ENCODE measurements around the gene IZUMO1. TPM values are rescaled to one million over a fixed set of nuclear protein-coding genes. Genes with fewer than 3 reads are reported as not detected.
A peak's percentile ranks its signal among the peaks of the same experiment; 100 is the strongest.

Gene IZUMO1
- total and polyA plus RNA-seq, 2 of the 8 experiments (the other 6 are each of a cell fraction or from before 2014, with no cell fraction given): 0.33 to 1.8 TPM

GRCh38 chr19:48772503-48772953 is 25.8 kb upstream of the IZUMO1 start:
- no peak overlapping the region for H3K4me2 ChIP-seq (ENCODE audit: insufficient read depth in 1 of 2, low read depth in 2 of 2, low read length in 2 of 2)
- no peak overlapping the region for H3K4me3 ChIP-seq (ENCODE audit: extremely low read depth in 1 of 4, insufficient read depth in 2 of 4, low read depth in 3 of 4, low read length in 4 of 4)
- H2AK5ac ChIP-seq (ENCODE audit: low read depth, low read length): no peak overlapping the region
- no peak overlapping the region for H2BK20ac ChIP-seq (ENCODE audit: low read length)
- H3K27ac ChIP-seq (ENCODE audit: low read depth, low read length): no peak overlapping the region
- no peaks in the 10 kb centered on the region for H3K27me3 ChIP-seq (replicated peaks in 1 of 4; ENCODE audit: control insufficient read depth in 3 of 4, extremely low read depth in 1 of 4, insufficient read depth in 3 of 4, low read length in 3 of 4)
- no peak overlapping the region for H3K9ac ChIP-seq (replicated peaks in 1 of 4; ENCODE audit: extremely low read depth in 1 of 4, low read depth in 3 of 4, low read length in 3 of 4)
- H3K4me1 ChIP-seq (replicated peaks in 1 of 4; ENCODE audit: control insufficient read depth in 3 of 4, insufficient read depth in 4 of 4, low read length in 3 of 4): no peaks in the 10 kb centered on the region
- TF ChIP-seq BACH1 (IDR thresholded peaks at IDR 0.05; ENCODE audit: low read length) (no peak), ASH2L (IDR thresholded peaks at IDR 0.05; ENCODE audit: low read length) (no peak), RFX5 (IDR thresholded peaks at IDR 0.05; ENCODE audit: borderline replicate concordance, low read depth, low read length) (no peak), CTBP2 (IDR thresholded peaks at IDR 0.05; ENCODE audit: borderline replicate concordance, insufficient read depth, insufficient read length, low read length) (no peak), TAF7 (optimal IDR thresholded peaks at IDR 0.05; ENCODE audit: borderline replicate concordance, low read depth, low read length) (no peak), NRF1 (IDR thresholded peaks at IDR 0.05; ENCODE audit: low read depth, low read length) (no peak), EZH2 (IDR thresholded peaks at IDR 0.05; ENCODE audit: low read depth, low read length, severe bottlenecking) (no peak)
- no peak overlapping the region for H3K23ac ChIP-seq (ENCODE audit: insufficient read length)
- H4K5ac ChIP-seq (ENCODE audit: insufficient read length, low read depth, low read length): no peak overlapping the region
- H3K36me3 ChIP-seq (ENCODE audit: control insufficient read depth in 2 of 4, insufficient read depth in 4 of 4, low read length in 3 of 4): no peaks in the 10 kb centered on the region
- no peaks in the 10 kb centered on the region for H3K9me3 ChIP-seq (ENCODE audit: insufficient read depth in 2 of 2, low read depth in 1 of 2, low read length in 1 of 2)
- no peak overlapping the region for H2BK12ac ChIP-seq (ENCODE audit: low read depth, low read length)
- ChIA-PET POLR2A (ENCODE audit: partially characterized antibody) (interaction anchor here (0.6 to 0.9 kb wide), 5 partner anchors 10 to 77 kb away, joined by 3 to 7 read pairs (median 4); no protein-coding TSS in a partner anchor), CTCF (ENCODE audit: partially characterized antibody) (interaction anchor here (1.1 to 1.2 kb wide), 2 partner anchors 69 to 126 kb away, joined by 4 to 5 read pairs; partner anchors contain the start of gene CA11)
- no peak overlapping the region for H3K18ac ChIP-seq (ENCODE audit: extremely low read depth, low read length)
- 0 out of 2 replicates have a peak, but pooled peaks cover 2% of the 10 kb centered on the region for H3K23me2 ChIP-seq (ENCODE audit: low read depth, low read length)
- no peak overlapping the region for H2BK15ac ChIP-seq (ENCODE audit: low read length)
- no peak overlapping the region for H4K91ac ChIP-seq (replicated peaks; ENCODE audit: insufficient read length, low read length)
- H2AFZ ChIP-seq (ENCODE audit: low read length): peak overlapping the region; percentile 6; the same call in 1 of the 2 replicates
- no peak for DNase-seq (ENCODE audit: low read depth in 1 of 2, low spot score in 2 of 2)
- H3K56ac ChIP-seq (replicated peaks; ENCODE audit: insufficient read length, low read depth, low read length): no peak overlapping the region
- no peaks in the 10 kb centered on the region for H3K79me2 ChIP-seq (ENCODE audit: control insufficient read depth in 1 of 2, insufficient read depth in 2 of 2, low read length in 2 of 2)
- no peak overlapping the region for H3K14ac ChIP-seq (ENCODE audit: insufficient read length)
- FAIRE-seq: no peak
- H4K8ac ChIP-seq (ENCODE audit: extremely low read depth, insufficient read depth, low read length): no peak overlapping the region
- WGBS, 2 experiments (ENCODE audit: extremely low coverage in 1 of 2, insufficient coverage in 1 of 2, insufficient read length in 1 of 2, insufficient replicate concordance in 2 of 2, low coverage in 1 of 2, low lambda C conversion rate in 2 of 2, missing lambda C conversion rate in 1 of 2): 92% methylated on average over 13 of the region's 13 CpGs; no CpG with 5 or more reads in 1 of the 2 experiments
- no peaks in the 10 kb centered on the region for H3K79me1 ChIP-seq (ENCODE audit: low read depth, low read length)
- H4K20me1 ChIP-seq (replicated peaks in 1 of 2; ENCODE audit: control insufficient read depth in 1 of 2, insufficient read depth in 2 of 2, low read length in 2 of 2): no peaks in the 10 kb centered on the region
- no peak overlapping the region for H3K4ac ChIP-seq (replicated peaks; ENCODE audit: insufficient read length, low read depth, low read length)
- no peak overlapping the region for H2BK5ac ChIP-seq (ENCODE audit: low read depth, low read length)
- no peak overlapping the region for H2BK120ac ChIP-seq (replicated peaks; ENCODE audit: low read depth, low read length)
